Activated T-cell treated with anti-CD3 and anti-CD28 coated beads for 48 hours (primary cell): Measurements from ENCODE around the gene SEC61B.
"Not testable (repeated sequence)": the region's sequence is repeated elsewhere in the genome, so short reads cannot be mapped to it uniquely, and the experiment has no call there.

Experiments
- DNase-seq: peaks from one replicate; pipeline ENCODE4 v3.0.0-alpha.2; 2020; ENCODE audit warnings: low read depth

SEC61B gene

GRCh38 chr9:99192786-99193465 is 29.2 kb upstream of the SEC61B start:
- DNase-seq = no peak

GRCh38 chr9:99193466-99193821 is 28.6 kb upstream of the SEC61B start:
- DNase-seq = no peak

GRCh38 chr9:99196484-99196883 is 25.6 kb upstream of the SEC61B start:
- DNase-seq = not testable (repeated sequence)

- DNase-seq = no peak
Observed at GRCh38 chr9:99197124-99197630, 24.9 kb upstream of the SEC61B start.

- no peak for DNase-seq
Observed at GRCh38 chr9:99197987-99198386, 24.1 kb upstream of the SEC61B start.

- no peak for DNase-seq
Observed at GRCh38 chr9:99199938-99200539, 22.0 kb upstream of the SEC61B start.

- DNase-seq = no peak
Observed at GRCh38 chr9:99201603-99202002, 20.5 kb upstream of the SEC61B start.

- no peak for DNase-seq
Observed at GRCh38 chr9:99210572-99210971, 11.5 kb upstream of the SEC61B start.

- DNase-seq = no peak
Observed at GRCh38 chr9:99211746-99212145, 10.3 kb upstream of the SEC61B start.

GRCh38 chr9:99213197-99213596 is 8.9 kb upstream of the SEC61B start:
- DNase-seq = no peak

- DNase-seq = no peak
Observed at GRCh38 chr9:99216073-99216472, 6.0 kb upstream of the SEC61B start.

- DNase-seq = no peak
Observed at GRCh38 chr9:99220011-99220410, 2.1 kb upstream of the SEC61B start.

- no peak for DNase-seq
Observed at GRCh38 chr9:99221266-99221620, 839 bp upstream of the SEC61B start.

- DNase-seq = no peak
Observed at GRCh38 chr9:99222416-99223270, 561 bp downstream of the SEC61B start.

- DNase-seq = no peak
Observed at GRCh38 chr9:99224445-99224844, 2.4 kb downstream of the SEC61B start.

GRCh38 chr9:99226054-99226453 is 4.0 kb downstream of the SEC61B start:
- no peak for DNase-seq

GRCh38 chr9:99230206-99230605 is 8.1 kb downstream of the SEC61B start:
- no peak for DNase-seq

GRCh38 chr9:99231711-99232110 is 9.6 kb downstream of the SEC61B start:
- no peak for DNase-seq

- no peak for DNase-seq
Observed at GRCh38 chr9:99234618-99235017, 12.5 kb downstream of the SEC61B start.

- DNase-seq = no peak
Observed at GRCh38 chr9:99235069-99235468, 13.0 kb downstream of the SEC61B start.

- DNase-seq = no peak
Observed at GRCh38 chr9:99235926-99236634, 14.0 kb downstream of the SEC61B start.

- no peak for DNase-seq
Observed at GRCh38 chr9:99237356-99237755, 15.3 kb downstream of the SEC61B start.
